Ishikawa (cell line): ENCODE results near the gene DNAJC27.

Experiments used
- EP300 ChIP-seq: IDR thresholded peaks from 2 replicates; pipeline ENCODE4 v1.6.1; 2012; ENCODE audit warnings: borderline replicate concordance
- RAD21 ChIP-seq: IDR thresholded peaks from 2 replicates; pipeline ENCODE4 v1.6.1; 2012; ENCODE audit warnings: low read depth
- YY1 ChIP-seq: IDR thresholded peaks from 2 replicates; pipeline ENCODE4 v1.6.1; 2012; ENCODE audit warnings: low read depth
- TF ChIP-seq, protein P1 (sequence below): IDR thresholded peaks from 2 replicates; pipeline ENCODE4 v1.6.1; 2012; ENCODE audit warnings: low read depth, mild to moderate bottlenecking
- TF ChIP-seq, protein P2 (sequence below): IDR thresholded peaks from 2 replicates; pipeline ENCODE4 v1.6.1; 2012

DNA sequence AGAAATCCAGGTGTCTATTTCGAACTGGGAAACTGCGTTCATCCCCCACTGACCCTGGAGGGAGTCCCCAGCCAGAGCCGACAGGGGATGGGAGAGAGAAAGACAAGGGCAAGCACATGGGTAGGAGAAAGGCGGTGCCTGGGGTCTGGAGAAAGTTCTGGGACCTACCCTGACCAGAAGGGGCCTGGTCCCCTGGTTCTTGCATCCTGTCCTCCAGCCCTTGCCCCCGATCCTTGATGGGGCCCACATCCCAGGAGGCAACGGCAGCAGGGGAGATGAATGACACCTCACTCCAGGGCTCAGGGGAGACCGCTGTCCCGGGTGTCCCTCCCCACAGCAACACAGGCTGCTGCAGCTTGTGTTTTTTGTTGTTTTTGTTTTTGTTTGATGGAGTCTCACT is 56.6 kb downstream of the DNAJC27 start:
- TF ChIP-seq EP300 (no peak), RAD21 (no peak), YY1 (no peak)
- TF ChIP-seq, protein P1, sequence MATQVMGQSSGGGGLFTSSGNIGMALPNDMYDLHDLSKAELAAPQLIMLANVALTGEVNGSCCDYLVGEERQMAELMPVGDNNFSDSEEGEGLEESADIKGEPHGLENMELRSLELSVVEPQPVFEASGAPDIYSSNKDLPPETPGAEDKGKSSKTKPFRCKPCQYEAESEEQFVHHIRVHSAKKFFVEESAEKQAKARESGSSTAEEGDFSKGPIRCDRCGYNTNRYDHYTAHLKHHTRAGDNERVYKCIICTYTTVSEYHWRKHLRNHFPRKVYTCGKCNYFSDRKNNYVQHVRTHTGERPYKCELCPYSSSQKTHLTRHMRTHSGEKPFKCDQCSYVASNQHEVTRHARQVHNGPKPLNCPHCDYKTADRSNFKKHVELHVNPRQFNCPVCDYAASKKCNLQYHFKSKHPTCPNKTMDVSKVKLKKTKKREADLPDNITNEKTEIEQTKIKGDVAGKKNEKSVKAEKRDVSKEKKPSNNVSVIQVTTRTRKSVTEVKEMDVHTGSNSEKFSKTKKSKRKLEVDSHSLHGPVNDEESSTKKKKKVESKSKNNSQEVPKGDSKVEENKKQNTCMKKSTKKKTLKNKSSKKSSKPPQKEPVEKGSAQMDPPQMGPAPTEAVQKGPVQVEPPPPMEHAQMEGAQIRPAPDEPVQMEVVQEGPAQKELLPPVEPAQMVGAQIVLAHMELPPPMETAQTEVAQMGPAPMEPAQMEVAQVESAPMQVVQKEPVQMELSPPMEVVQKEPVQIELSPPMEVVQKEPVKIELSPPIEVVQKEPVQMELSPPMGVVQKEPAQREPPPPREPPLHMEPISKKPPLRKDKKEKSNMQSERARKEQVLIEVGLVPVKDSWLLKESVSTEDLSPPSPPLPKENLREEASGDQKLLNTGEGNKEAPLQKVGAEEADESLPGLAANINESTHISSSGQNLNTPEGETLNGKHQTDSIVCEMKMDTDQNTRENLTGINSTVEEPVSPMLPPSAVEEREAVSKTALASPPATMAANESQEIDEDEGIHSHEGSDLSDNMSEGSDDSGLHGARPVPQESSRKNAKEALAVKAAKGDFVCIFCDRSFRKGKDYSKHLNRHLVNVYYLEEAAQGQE = no peak
- TF ChIP-seq, protein P2, sequence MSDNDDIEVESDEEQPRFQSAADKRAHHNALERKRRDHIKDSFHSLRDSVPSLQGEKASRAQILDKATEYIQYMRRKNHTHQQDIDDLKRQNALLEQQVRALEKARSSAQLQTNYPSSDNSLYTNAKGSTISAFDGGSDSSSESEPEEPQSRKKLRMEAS = no peak
